GM06990 (cell line): ENCODE data around the gene MIER2.

Source experiments
- DNase-seq: peaks from one replicate; pipeline ENCODE4 v3.0.0-alpha.2; 2011; ENCODE audit not compliant: insufficient read length; ENCODE audit errors: extremely low read depth
- H3K27me3 ChIP-seq: replicated peaks from 2 replicates; pipeline ENCODE4 v1.6.0; 2011; ENCODE audit warnings: low read length; ENCODE audit not compliant: control insufficient read depth, insufficient read depth
- H3K36me3 ChIP-seq: 2 replicates; pipeline ENCODE4 v1.5.1; 2011; ENCODE audit warnings: low read length; ENCODE audit not compliant: control insufficient read depth, insufficient read depth
- H3K4me3 ChIP-seq: replicated peaks from 2 replicates; pipeline ENCODE4 v1.5.1; 2011; ENCODE audit warnings: low read depth, mild to moderate bottlenecking, control low read depth, low read length
- CTCF ChIP-seq: IDR thresholded peaks from 2 replicates; pipeline ENCODE4 v1.5.1; 2011; ENCODE audit warnings: low read length, control low read depth, mild to moderate bottlenecking, inconsistent platforms; ENCODE audit not compliant: insufficient read depth, poor library complexity, severe bottlenecking

Gene MIER2

GRCh38 chr19:378706-379105, 34.1 kb upstream of the MIER2 start:
- TF ChIP-seq CTCF, result no peak
- no peaks in the 10 kb centered on the region for H3K27me3 ChIP-seq
- no peaks in the 10 kb centered on the region for H3K36me3 ChIP-seq
- DNase-seq, result no peak
- H3K4me3 ChIP-seq, result no peak overlapping the region

GRCh38 chr19:377801-378581, 33.4 kb upstream of the MIER2 start:
- Histone ChIP-seq H3K27me3 (no peaks in the 10 kb centered on the region), H3K4me3 (no peak overlapping the region), H3K36me3 (no peaks in the 10 kb centered on the region)
- DNase-seq, result no peak
- no peak for TF ChIP-seq CTCF

GRCh38 chr19:376111-376470, 31.5 kb upstream of the MIER2 start:
- no peak for DNase-seq
- TF ChIP-seq CTCF, result no peak
- no peaks in the 10 kb centered on the region for H3K27me3 ChIP-seq
- no peaks in the 10 kb centered on the region for H3K36me3 ChIP-seq
- H3K4me3 ChIP-seq, result no peak overlapping the region

GRCh38 chr19:375395-376110, 31.0 kb upstream of the MIER2 start:
- Histone ChIP-seq H3K27me3 (no peaks in the 10 kb centered on the region), H3K4me3 (no peak overlapping the region), H3K36me3 (no peaks in the 10 kb centered on the region)
- TF ChIP-seq CTCF, result no peak
- DNase-seq, result no peak

GRCh38 chr19:374886-375235, 30.3 kb upstream of the MIER2 start:
- Histone ChIP-seq H3K36me3 (no peaks in the 10 kb centered on the region), H3K4me3 (no peak overlapping the region), H3K27me3 (no peaks in the 10 kb centered on the region)
- DNase-seq, result no peak
- TF ChIP-seq CTCF, result no peak
